HG03025 (cell line): ENCODE data around the gene EXT2.

Experiments used
- ATAC-seq: cut with Tn5 transposase; IDR thresholded peaks from one replicate; pipeline ENCODE4 v1.9.1; 2021; ENCODE audit warnings: mild to moderate bottlenecking, moderate library complexity; ENCODE audit not compliant: unreplicated experiment, low FRiP score

The EXT2 gene

GRCh38 chr11:44159848-44160721, 64.6 kb downstream of the EXT2 start:
- ATAC-seq: no peak

GRCh38 chr11:44162004-44162403, 66.5 kb downstream of the EXT2 start:
- ATAC-seq: no peak

GRCh38 chr11:44162662-44163061, 67.2 kb downstream of the EXT2 start:
- ATAC-seq: no peak

GRCh38 chr11:44165432-44165831, 70.0 kb downstream of the EXT2 start:
- ATAC-seq: no peak

- no peak for ATAC-seq
Measured at GRCh38 chr11:44167046-44167445, 71.6 kb downstream of the EXT2 start.

- no peak for ATAC-seq
Measured at GRCh38 chr11:44171518-44171917, 76.0 kb downstream of the EXT2 start.

- ATAC-seq: no peak
Measured at GRCh38 chr11:44172966-44173365, 77.5 kb downstream of the EXT2 start.

GRCh38 chr11:44174842-44175241, 79.4 kb downstream of the EXT2 start:
- no peak for ATAC-seq

GRCh38 chr11:44176546-44177213, 81.2 kb downstream of the EXT2 start:
- no peak for ATAC-seq

- ATAC-seq: no peak
Measured at GRCh38 chr11:44177905-44178304, 82.4 kb downstream of the EXT2 start.

GRCh38 chr11:44178381-44178780, 82.9 kb downstream of the EXT2 start:
- no peak for ATAC-seq

GRCh38 chr11:44179173-44179572, 83.7 kb downstream of the EXT2 start:
- ATAC-seq: no peak

- ATAC-seq: no peak
Measured at GRCh38 chr11:44180107-44180506, 84.6 kb downstream of the EXT2 start.

GRCh38 chr11:44185522-44185921, 90.0 kb downstream of the EXT2 start:
- ATAC-seq: no peak

- ATAC-seq: no peak
Measured at GRCh38 chr11:44186321-44186930, 90.9 kb downstream of the EXT2 start.

- ATAC-seq: no peak
Measured at GRCh38 chr11:44188643-44189042, 93.2 kb downstream of the EXT2 start.

GRCh38 chr11:44189986-44190882, 94.8 kb downstream of the EXT2 start:
- ATAC-seq: no peak

- ATAC-seq: no peak
Measured at GRCh38 chr11:44190883-44191230, 95.4 kb downstream of the EXT2 start.

- ATAC-seq: no peak
Measured at GRCh38 chr11:44191322-44192016, 96.0 kb downstream of the EXT2 start.

- ATAC-seq: no peak
Measured at GRCh38 chr11:44192017-44192385, 96.5 kb downstream of the EXT2 start.
